RWPE2 (cell line): Measurements from ENCODE around the gene KNSTRN.
A peak's percentile ranks its signal among the peaks of the same experiment; 100 is the strongest.

Source experiments
- ATAC-seq: fragments of 200-7000 bp; cut with Tn5 transposase; 3 replicates; pipeline ENCODE4 v1.9.1; 2021; ENCODE audit warnings: low read depth
- DNase-seq: peaks from one replicate; pipeline ENCODE4 v3.0.0-alpha.2; 2020; ENCODE audit warnings: low spot score
- H3K27ac ChIP-seq: fragments of 450-650 bp; 2 replicates; pipeline ENCODE4 v1.5.1; 2017; ENCODE audit warnings: mild to moderate bottlenecking; ENCODE audit not compliant: poor library complexity, severe bottlenecking
- H3K27me3 ChIP-seq: fragments of 250-450 bp; sonication (Bioruptor Pico); 2 replicates; pipeline ENCODE4 v1.5.1; 2021; ENCODE audit warnings: mild to moderate bottlenecking, moderate library complexity; ENCODE audit not compliant: insufficient read depth, poor library complexity, severe bottlenecking
- H3K36me3 ChIP-seq: fragments of 250-450 bp; sonication (Bioruptor Pico); 2 replicates; pipeline ENCODE4 v1.5.1; 2020; ENCODE audit warnings: low read depth, mild to moderate bottlenecking, moderate library complexity
- H3K4me1 ChIP-seq: fragments of 250-450 bp; sonication (Bioruptor Pico); 2 replicates; pipeline ENCODE4 v1.5.1; 2021; ENCODE audit warnings: mild to moderate bottlenecking, moderate library complexity; ENCODE audit not compliant: insufficient read depth, poor library complexity, severe bottlenecking
- H3K4me3 ChIP-seq: fragments of 250-450 bp; sonication (Bioruptor Pico); 2 replicates; pipeline ENCODE4 v1.5.1; 2021; ENCODE audit warnings: mild to moderate bottlenecking, moderate library complexity; ENCODE audit not compliant: severe bottlenecking
- H3K9me3 ChIP-seq: fragments of 250-450 bp; sonication (Bioruptor Pico); 2 replicates; pipeline ENCODE4 v1.5.1; 2021; ENCODE audit warnings: mild to moderate bottlenecking, moderate library complexity; ENCODE audit not compliant: severe bottlenecking
- TF ChIP-seq, protein P1 (sequence below): fragments of 450-650 bp; IDR thresholded peaks from one replicate; pipeline ENCODE4 v1.5.1; 2017; ENCODE audit warnings: mild to moderate bottlenecking, moderate library complexity; ENCODE audit not compliant: poor library complexity, severe bottlenecking

The KNSTRN gene

DNA sequence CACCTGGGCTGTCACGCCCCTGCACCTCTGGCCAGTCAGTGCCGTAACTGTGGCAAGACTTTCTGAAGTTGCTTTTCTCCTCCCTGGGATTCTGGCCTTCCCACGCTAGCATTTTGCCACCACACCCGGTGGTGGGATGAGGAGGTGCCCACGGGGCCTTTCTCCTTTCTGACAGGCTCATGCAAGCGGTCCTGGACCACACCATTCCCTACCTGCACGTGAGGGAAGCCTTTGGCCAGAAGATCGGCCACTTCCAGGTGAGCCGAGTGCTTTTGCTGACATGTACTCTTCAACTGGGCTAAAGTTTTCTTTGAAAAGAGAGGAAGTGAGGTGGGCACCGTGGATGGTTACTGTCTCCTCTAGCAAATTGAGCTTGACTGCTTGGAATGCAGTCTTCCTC lies 32.7 kb downstream of the KNSTRN start:
- Histone ChIP-seq H3K27me3 (no peaks in the 10 kb centered on the region), H3K9me3 (no peaks in the 10 kb centered on the region), H3K4me3 (no peak overlapping the region), H3K4me1 (no peaks in the 10 kb centered on the region), H3K27ac (no peak overlapping the region), H3K36me3 (peaks cover 84% of the 10 kb centered on the region)
- DNase-seq (no peak), ATAC-seq (no peak)
- TF ChIP-seq, protein P1, sequence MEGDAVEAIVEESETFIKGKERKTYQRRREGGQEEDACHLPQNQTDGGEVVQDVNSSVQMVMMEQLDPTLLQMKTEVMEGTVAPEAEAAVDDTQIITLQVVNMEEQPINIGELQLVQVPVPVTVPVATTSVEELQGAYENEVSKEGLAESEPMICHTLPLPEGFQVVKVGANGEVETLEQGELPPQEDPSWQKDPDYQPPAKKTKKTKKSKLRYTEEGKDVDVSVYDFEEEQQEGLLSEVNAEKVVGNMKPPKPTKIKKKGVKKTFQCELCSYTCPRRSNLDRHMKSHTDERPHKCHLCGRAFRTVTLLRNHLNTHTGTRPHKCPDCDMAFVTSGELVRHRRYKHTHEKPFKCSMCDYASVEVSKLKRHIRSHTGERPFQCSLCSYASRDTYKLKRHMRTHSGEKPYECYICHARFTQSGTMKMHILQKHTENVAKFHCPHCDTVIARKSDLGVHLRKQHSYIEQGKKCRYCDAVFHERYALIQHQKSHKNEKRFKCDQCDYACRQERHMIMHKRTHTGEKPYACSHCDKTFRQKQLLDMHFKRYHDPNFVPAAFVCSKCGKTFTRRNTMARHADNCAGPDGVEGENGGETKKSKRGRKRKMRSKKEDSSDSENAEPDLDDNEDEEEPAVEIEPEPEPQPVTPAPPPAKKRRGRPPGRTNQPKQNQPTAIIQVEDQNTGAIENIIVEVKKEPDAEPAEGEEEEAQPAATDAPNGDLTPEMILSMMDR, result no peak

DNA sequence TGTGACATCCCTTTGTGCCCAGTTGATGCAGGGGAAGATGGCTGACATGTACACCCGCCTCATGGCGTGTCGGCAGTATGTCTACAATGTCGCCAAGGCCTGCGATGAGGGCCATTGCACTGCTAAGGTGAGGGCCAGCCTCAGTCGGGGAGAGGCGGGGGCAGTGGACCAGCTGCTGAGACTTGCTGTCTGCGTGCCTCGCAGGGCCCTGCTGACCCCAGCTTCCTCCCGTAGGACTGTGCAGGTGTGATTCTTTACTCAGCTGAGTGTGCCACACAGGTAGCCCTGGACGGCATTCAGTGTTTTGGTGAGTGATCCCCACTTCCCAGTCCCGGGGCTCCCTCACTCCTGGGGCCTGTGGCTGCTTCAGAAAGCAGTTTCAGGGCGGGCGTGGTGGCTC lies 33.5 kb downstream of the KNSTRN start:
- Histone ChIP-seq H3K27ac (no peak overlapping the region), H3K4me3 (no peak overlapping the region), H3K9me3 (no peaks in the 10 kb centered on the region), H3K4me1 (peaks cover 7% of the 10 kb centered on the region), H3K36me3 (peaks cover 76% of the 10 kb centered on the region), H3K27me3 (no peaks in the 10 kb centered on the region)
- TF ChIP-seq, protein P1, result no peak
- no peak for DNase-seq
- no peak for ATAC-seq

DNA sequence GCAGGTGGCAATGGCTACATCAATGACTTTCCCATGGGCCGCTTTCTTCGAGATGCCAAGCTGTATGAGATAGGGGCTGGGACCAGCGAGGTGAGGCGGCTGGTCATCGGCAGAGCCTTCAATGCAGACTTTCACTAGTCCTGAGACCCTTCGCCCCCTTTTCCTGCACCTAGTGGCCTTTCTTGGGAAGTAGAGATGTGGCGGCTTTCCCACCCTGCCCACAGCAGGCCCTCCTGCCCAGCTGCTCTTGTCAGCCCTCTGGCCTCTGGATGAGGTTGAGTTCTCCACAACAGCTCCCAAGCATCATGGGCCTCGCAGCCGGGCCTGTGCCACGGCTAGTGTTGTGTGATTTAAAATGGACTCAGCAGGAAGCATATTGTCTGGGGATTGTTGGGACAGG lies 35.6 kb downstream of the KNSTRN start:
- no peaks in the 10 kb centered on the region for H3K27me3 ChIP-seq
- TF ChIP-seq, protein P1, result no peak
- no peak overlapping the region for H3K4me3 ChIP-seq
- H3K9me3 ChIP-seq, result no peaks in the 10 kb centered on the region
- no peak for DNase-seq
- no peak for ATAC-seq
- H3K4me1 ChIP-seq, result peaks cover 15% of the 10 kb centered on the region
- H3K27ac ChIP-seq, result no peak overlapping the region
- peaks cover 58% of the 10 kb centered on the region for H3K36me3 ChIP-seq

DNA sequence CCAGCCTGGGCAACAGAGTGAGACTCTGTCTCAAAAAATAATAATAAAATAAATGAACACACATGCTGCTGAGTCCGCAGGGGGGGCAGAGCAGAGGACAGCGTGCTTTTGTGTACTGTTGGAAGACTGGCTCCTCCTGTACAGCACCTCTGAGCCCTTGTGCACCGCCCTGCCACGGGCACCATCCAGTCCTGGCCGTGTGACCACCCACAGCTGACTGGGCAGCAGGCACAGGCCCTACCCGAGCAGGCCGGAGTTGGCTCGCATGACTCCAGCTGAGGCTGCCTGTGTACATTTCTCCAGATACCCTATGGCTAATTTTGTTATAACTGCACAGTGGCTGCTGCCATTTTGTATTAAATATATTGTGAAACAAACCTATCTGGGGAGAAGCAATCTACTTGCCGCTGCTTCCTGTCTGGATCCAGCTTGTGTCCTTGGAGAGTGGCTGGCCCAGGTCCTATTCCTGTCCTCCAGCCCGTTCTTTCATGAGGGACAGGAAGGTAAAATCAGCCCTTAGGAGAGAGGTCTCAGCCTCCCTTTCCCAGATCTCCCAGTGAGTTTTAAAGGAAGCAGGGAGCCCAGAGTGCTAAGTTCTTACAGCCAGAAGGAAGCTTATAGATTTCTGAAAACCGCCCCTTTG lies 37.7 kb downstream of the KNSTRN start:
- ATAC-seq (0 out of 3 replicates have a peak, but pooled peaks have one; percentile 1), DNase-seq (no peak)
- no peaks in the 10 kb centered on the region for H3K27me3 ChIP-seq

DNA sequence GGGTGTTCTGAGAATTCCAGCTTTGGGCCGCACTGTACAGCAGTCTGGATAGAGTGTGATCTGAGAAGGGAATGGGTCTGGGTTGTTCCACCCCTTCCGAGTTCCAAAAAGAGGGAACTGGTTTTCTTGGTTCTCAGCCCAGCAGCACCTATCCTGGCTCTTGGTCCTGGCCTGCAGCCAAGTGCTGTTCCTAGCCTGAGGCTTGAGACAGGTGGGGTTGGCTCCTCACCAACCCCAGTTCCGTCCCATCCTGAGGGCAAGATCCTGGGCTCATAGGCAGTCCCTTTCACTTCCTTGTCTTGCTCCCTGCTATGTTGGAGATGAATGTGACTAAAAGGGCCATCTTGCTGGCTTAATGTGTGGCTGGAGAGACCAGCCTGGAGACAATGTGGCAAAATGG lies 38.3 kb downstream of the KNSTRN start:
- H3K27ac ChIP-seq, result peak overlapping the region; percentile 32
- DNase-seq (no peak), ATAC-seq (peak; percentile 66)
- peaks cover 31% of the 10 kb centered on the region for H3K36me3 ChIP-seq
- H3K27me3 ChIP-seq, result no peaks in the 10 kb centered on the region
- TF ChIP-seq, protein P1, result no peak
- no peaks in the 10 kb centered on the region for H3K9me3 ChIP-seq
- peaks cover 15% of the 10 kb centered on the region for H3K4me1 ChIP-seq
- H3K4me3 ChIP-seq, result no peak overlapping the region

More for the DNA sequence above, 37.7 kb downstream of the KNSTRN start:
- Histone ChIP-seq H3K4me3 (no peak overlapping the region), H3K4me1 (peaks cover 15% of the 10 kb centered on the region), H3K27ac (peak overlapping the region; percentile 32), H3K36me3 (peaks cover 37% of the 10 kb centered on the region), H3K9me3 (no peaks in the 10 kb centered on the region)
- TF ChIP-seq, protein P1, result no peak
